Measurements from ENCODE around the gene KIAA0513.

Gene KIAA0513

DNA sequence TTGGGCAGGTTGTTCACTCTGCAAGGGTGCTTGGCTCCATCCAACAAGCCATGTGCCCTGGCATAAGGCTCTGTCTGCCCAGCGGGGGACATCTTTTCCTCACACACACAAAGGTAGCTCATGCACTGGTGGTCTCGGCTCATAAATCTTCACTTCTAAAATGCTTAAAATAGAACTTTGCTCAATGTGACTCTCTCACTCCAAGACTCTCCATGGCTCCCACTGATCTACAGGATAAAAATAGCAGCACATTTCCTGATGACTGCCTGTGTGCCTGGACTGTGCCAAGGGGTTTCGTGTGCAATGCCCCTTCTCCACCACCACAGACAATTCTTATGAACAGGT, 99.8 kb downstream of the KIAA0513 start:
- Histone ChIP-seq H3K27me3 (ENCODE audit: low read length) (no peaks in the 10 kb centered on the region), H3K79me2 (ENCODE audit: insufficient read depth, low read length) (no peaks in the 10 kb centered on the region), H3K27ac (ENCODE audit: low read depth, low read length) (no peak overlapping the region), H2AFZ (ENCODE audit: low read depth, low read length, severe bottlenecking) (no peak overlapping the region), H4K20me1 (ENCODE audit: low read depth, low read length) (no peaks in the 10 kb centered on the region), H3K4me3 (ENCODE audit: insufficient read depth, low read length, poor library complexity, severe bottlenecking) (no peak overlapping the region), H3F3A (ENCODE audit: insufficient read depth) (no peaks in the 10 kb centered on the region), H3K9me2 (replicated peaks; ENCODE audit: insufficient read depth, low read length) (no peaks in the 10 kb centered on the region), H3K4me2 (ENCODE audit: low read depth, low read length, poor library complexity, severe bottlenecking) (no peak overlapping the region), H3K9ac (ENCODE audit: low read length) (no peak overlapping the region), H3K9me3 (ENCODE audit: insufficient read depth, low read length) (no peaks in the 10 kb centered on the region), H3K36me3 (ENCODE audit: low read length) (no peaks in the 10 kb centered on the region)
- TF ChIP-seq EZH2phosphoT487 (conservative IDR thresholded peaks at IDR 0.05; ENCODE audit: low read length) = no peak
- TF ChIP-seq, protein P1, sequence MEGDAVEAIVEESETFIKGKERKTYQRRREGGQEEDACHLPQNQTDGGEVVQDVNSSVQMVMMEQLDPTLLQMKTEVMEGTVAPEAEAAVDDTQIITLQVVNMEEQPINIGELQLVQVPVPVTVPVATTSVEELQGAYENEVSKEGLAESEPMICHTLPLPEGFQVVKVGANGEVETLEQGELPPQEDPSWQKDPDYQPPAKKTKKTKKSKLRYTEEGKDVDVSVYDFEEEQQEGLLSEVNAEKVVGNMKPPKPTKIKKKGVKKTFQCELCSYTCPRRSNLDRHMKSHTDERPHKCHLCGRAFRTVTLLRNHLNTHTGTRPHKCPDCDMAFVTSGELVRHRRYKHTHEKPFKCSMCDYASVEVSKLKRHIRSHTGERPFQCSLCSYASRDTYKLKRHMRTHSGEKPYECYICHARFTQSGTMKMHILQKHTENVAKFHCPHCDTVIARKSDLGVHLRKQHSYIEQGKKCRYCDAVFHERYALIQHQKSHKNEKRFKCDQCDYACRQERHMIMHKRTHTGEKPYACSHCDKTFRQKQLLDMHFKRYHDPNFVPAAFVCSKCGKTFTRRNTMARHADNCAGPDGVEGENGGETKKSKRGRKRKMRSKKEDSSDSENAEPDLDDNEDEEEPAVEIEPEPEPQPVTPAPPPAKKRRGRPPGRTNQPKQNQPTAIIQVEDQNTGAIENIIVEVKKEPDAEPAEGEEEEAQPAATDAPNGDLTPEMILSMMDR (IDR thresholded peaks at IDR 0.05; ENCODE audit: insufficient read depth, low read length, poor library complexity, severe bottlenecking) = no peak

DNA sequence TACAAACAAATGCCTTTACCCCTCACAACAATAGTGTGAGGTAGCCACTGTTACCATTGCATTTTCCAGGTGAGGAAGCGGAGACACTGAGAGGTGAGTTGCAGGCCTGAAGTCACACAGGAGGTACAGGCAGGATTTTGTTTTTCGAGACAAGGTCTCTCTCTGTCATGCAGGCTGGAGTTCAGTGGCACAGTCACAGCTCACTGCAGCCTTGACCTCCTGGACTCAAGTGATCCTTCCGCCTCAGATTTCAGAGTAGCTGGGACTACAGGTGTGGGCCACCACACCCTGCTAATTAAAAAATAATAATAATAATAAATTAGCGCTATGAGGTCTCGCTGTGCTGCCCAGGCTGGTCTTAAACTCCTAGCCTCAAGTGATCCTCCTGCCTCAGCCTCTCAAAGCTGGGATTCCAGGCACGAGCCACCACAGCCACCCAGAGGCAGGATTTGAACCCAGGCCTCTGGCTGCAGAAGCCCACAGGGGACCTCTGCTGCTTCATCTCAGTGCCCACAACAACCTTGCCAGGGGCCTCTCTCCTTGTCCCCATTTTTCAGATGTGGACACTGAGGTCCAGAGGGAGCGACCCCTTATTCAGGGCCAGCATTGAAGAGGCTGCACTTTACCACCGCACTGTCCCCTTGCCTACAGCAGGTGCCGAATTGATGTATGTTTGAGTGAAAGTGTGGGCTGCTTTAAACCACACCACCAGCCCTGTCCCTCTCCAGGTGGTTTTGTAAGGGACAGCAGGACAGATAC, 100.7 kb downstream of the KIAA0513 start:
- H3K9me2 ChIP-seq (replicated peaks; ENCODE audit: insufficient read depth, low read length) = no peaks in the 10 kb centered on the region
- H3F3A ChIP-seq (ENCODE audit: insufficient read depth) = no peaks in the 10 kb centered on the region
- H3K79me2 ChIP-seq (ENCODE audit: insufficient read depth, low read length) = no peaks in the 10 kb centered on the region
- no peaks in the 10 kb centered on the region for H3K27me3 ChIP-seq (ENCODE audit: low read length)
- H3K4me3 ChIP-seq (ENCODE audit: insufficient read depth, low read length, poor library complexity, severe bottlenecking) = no peak overlapping the region
- TF ChIP-seq, protein P1 (IDR thresholded peaks at IDR 0.05; ENCODE audit: insufficient read depth, low read length, poor library complexity, severe bottlenecking) = no peak
- TF ChIP-seq EZH2phosphoT487 (conservative IDR thresholded peaks at IDR 0.05; ENCODE audit: low read length) = no peak
- H3K9ac ChIP-seq (ENCODE audit: low read length) = no peak overlapping the region
- no peaks in the 10 kb centered on the region for H3K36me3 ChIP-seq (ENCODE audit: low read length)
- H4K20me1 ChIP-seq (ENCODE audit: low read depth, low read length) = no peaks in the 10 kb centered on the region
- H3K9me3 ChIP-seq (ENCODE audit: insufficient read depth, low read length) = no peaks in the 10 kb centered on the region
- no peak overlapping the region for H2AFZ ChIP-seq (ENCODE audit: low read depth, low read length, severe bottlenecking)
- H3K4me2 ChIP-seq (ENCODE audit: low read depth, low read length, poor library complexity, severe bottlenecking) = no peak overlapping the region
- H3K27ac ChIP-seq (ENCODE audit: low read depth, low read length) = no peak overlapping the region

DNA sequence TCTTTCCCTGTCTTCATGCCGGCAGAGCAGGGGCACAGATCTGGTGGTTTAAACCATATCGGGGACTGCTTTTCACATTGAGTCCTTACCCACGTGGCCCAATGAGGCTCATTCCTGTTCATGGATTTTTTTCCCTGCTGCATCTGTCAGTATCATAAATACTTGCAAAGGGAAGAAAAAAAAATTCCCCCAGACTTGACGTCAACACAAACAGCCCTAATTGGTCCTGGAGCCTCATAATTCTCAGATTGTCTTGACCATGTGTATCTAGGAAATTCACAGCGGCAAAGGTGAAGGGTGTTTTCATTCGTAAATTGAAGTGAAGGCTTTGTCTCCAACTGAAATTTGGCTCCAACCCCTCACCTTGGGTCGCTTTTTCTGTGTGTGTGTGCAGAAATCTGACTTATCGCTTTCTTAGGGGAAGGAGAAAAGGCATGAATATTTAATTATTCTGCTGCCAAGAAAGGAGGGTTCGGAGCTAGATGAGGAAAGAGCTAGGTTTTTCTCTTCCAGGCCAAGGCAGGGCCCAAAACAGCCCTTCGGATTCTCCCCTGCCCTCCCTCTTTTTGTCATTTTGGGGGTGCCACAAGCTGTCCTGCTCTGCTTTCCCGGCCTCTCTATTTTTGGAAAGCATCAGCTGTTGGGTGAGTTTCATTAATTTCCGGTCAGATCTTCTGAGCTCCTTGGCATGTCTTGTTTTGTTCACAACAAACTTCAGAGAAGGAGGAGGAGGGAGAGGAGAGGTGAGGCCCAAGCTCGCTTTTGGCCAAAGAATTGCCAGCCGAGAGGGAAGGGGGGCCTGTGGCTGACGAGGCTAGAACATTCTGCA, 102.5 kb downstream of the KIAA0513 start:
- Histone ChIP-seq H3K79me2 (ENCODE audit: insufficient read depth, low read length) (no peaks in the 10 kb centered on the region), H2AFZ (ENCODE audit: low read depth, low read length, severe bottlenecking) (no peak overlapping the region), H3K27me3 (ENCODE audit: low read length) (no peaks in the 10 kb centered on the region), H3K36me3 (ENCODE audit: low read length) (no peaks in the 10 kb centered on the region), H3K4me3 (ENCODE audit: insufficient read depth, low read length, poor library complexity, severe bottlenecking) (no peak overlapping the region), H3F3A (ENCODE audit: insufficient read depth) (no peaks in the 10 kb centered on the region), H3K9me2 (replicated peaks; ENCODE audit: insufficient read depth, low read length) (no peaks in the 10 kb centered on the region), H4K20me1 (ENCODE audit: low read depth, low read length) (no peaks in the 10 kb centered on the region), H3K9ac (ENCODE audit: low read length) (no peak overlapping the region), H3K4me2 (ENCODE audit: low read depth, low read length, poor library complexity, severe bottlenecking) (no peak overlapping the region), H3K27ac (ENCODE audit: low read depth, low read length) (no peak overlapping the region), H3K9me3 (ENCODE audit: insufficient read depth, low read length) (no peaks in the 10 kb centered on the region)
- TF ChIP-seq, protein P1 (IDR thresholded peaks at IDR 0.05; ENCODE audit: insufficient read depth, low read length, poor library complexity, severe bottlenecking) = no peak
- TF ChIP-seq EZH2phosphoT487 (conservative IDR thresholded peaks at IDR 0.05; ENCODE audit: low read length) = no peak
